GM23338 (cell line): ENCODE data around the gene TRAPPC4. TPM values are rescaled to one million over a fixed set of nuclear protein-coding genes. Genes with fewer than 3 reads are reported as not detected.

Source experiments
- ATAC-seq: fragments of 200-7000 bp; cut with Tn5 transposase; 3 replicates; pipeline ENCODE4 v1.9.1; 2020
- DNase-seq: peaks from one replicate; pipeline ENCODE4 v3.0.0-alpha.2; 2015; ENCODE audit warnings: low spot score
- H2AFZ ChIP-seq: fragments of 200-600 bp; sonication (generic); 2 replicates; pipeline ENCODE4 v1.8.0; 2016; ENCODE audit warnings: antibody characterized with exemption, mild to moderate bottlenecking, moderate library complexity
- H3F3A ChIP-seq: fragments of 200-600 bp; sonication (generic); replicated peaks from 2 replicates; pipeline ENCODE4 v1.8.0; 2017; ENCODE audit warnings: antibody characterized with exemption, mixed run types, low read depth
- H3K27ac ChIP-seq: fragments of 200-600 bp; sonication (generic); 2 replicates; pipeline ENCODE4 v1.6.1; 2016; ENCODE audit warnings: low read depth
- H3K27me3 ChIP-seq: fragments of 200-600 bp; sonication (generic); 2 replicates; pipeline ENCODE4 v1.8.0; 2016; ENCODE audit warnings: mild to moderate bottlenecking, mixed run types, moderate library complexity; ENCODE audit not compliant: insufficient read depth
- H3K36me3 ChIP-seq: fragments of 200-600 bp; sonication (generic); 2 replicates; pipeline ENCODE4 v1.8.0; 2016; ENCODE audit warnings: mild to moderate bottlenecking; ENCODE audit not compliant: insufficient read depth
- H3K4me1 ChIP-seq: fragments of 200-600 bp; sonication (generic); 2 replicates; pipeline ENCODE4 v1.8.0; 2016; ENCODE audit warnings: mild to moderate bottlenecking, moderate library complexity; ENCODE audit not compliant: insufficient read depth
- H3K4me2 ChIP-seq: fragments of 200-600 bp; sonication (generic); 2 replicates; pipeline ENCODE4 v1.7.1; 2017; ENCODE audit warnings: mixed run types
- H3K4me3 ChIP-seq: fragments of 200-600 bp; sonication (generic); 2 replicates; pipeline ENCODE4 v1.6.1; 2016; ENCODE audit warnings: mixed run types
- H3K79me2 ChIP-seq: fragments of 200-600 bp; sonication (generic); replicated peaks from 2 replicates; pipeline ENCODE4 v1.8.0; 2017; ENCODE audit warnings: mild to moderate bottlenecking; ENCODE audit not compliant: insufficient read depth
- H3K9me2 ChIP-seq: fragments of 200-600 bp; sonication (generic); 2 replicates; pipeline ENCODE4 v1.8.0; 2017; ENCODE audit not compliant: insufficient read depth
- H4K20me1 ChIP-seq: fragments of 200-600 bp; sonication (generic); replicated peaks from 2 replicates; pipeline ENCODE4 v1.8.0; 2017; ENCODE audit warnings: mild to moderate bottlenecking; ENCODE audit not compliant: insufficient read depth
- H3K27ac Mint-ChIP-seq: 2 replicates; pipeline ENCODE4 v1.8.0; 2020; ENCODE audit warnings: inconsistent platforms, mild to moderate bottlenecking, moderate library complexity, mixed read lengths
- H3K27me3 Mint-ChIP-seq: 3 replicates; pipeline ENCODE4 v1.8.0; 2022; ENCODE audit warnings: low read depth, mild to moderate bottlenecking, moderate library complexity, mixed read lengths, inconsistent platforms; ENCODE audit not compliant: insufficient read depth, poor library complexity
- H3K36me3 Mint-ChIP-seq: 3 replicates; pipeline ENCODE4 v1.8.0; 2021; ENCODE audit warnings: low read depth, mild to moderate bottlenecking, inconsistent platforms, moderate library complexity, mixed read lengths
- H3K4me1 Mint-ChIP-seq: 3 replicates; pipeline ENCODE4 v1.8.0; 2020; ENCODE audit warnings: mild to moderate bottlenecking, inconsistent platforms, mixed read lengths
- H3K4me3 Mint-ChIP-seq: 3 replicates; pipeline ENCODE4 v1.8.0; 2021; ENCODE audit warnings: moderate library complexity, mild to moderate bottlenecking, inconsistent platforms, mixed read lengths
- H3K9me3 Mint-ChIP-seq: 3 replicates; pipeline ENCODE4 v1.8.0; 2020; ENCODE audit warnings: moderate library complexity, mild to moderate bottlenecking, inconsistent platforms, mixed read lengths
- EZH2 ChIP-seq: fragments of 200-600 bp; sonication (generic); IDR thresholded peaks from one replicate; pipeline ENCODE4 v1.8.0; 2017; ENCODE audit warnings: antibody characterized with exemption, mild to moderate bottlenecking, low read depth; ENCODE audit not compliant: unreplicated experiment
- JUNB ChIP-seq: IDR thresholded peaks from one replicate; pipeline ENCODE4 v1.6.1; 2016; ENCODE audit warnings: antibody characterized with exemption; ENCODE audit not compliant: unreplicated experiment
- NANOG ChIP-seq: IDR thresholded peaks from 2 replicates; pipeline ENCODE4 v1.6.1; 2016; ENCODE audit warnings: antibody characterized with exemption, borderline replicate concordance
- REST ChIP-seq: IDR thresholded peaks from one replicate; pipeline ENCODE4 v1.6.1; 2018; ENCODE audit warnings: antibody characterized with exemption; ENCODE audit not compliant: unreplicated experiment
- STAT1 ChIP-seq: IDR thresholded peaks from one replicate; pipeline ENCODE4 v1.6.1; 2016; ENCODE audit warnings: antibody characterized with exemption; ENCODE audit not compliant: unreplicated experiment
- polyA plus RNA-seq: library from polyadenylated mRNA; unstranded; fragments of >200 nt; fragmentation: Nextera tagmentation; extraction: Ambion mirVana; gene quantifications from 2 replicates; pipeline ENCODE4 v1.2.1, GENCODE V29; 2016
- total RNA-seq: library from RNA; depleted of rRNA; stranded (reverse); fragments of >200 nt; shearing (Covaris generic); gene quantifications from 2 replicates; pipeline ENCODE4 v1.2.3, GENCODE V29; 2014
- TF ChIP-seq, protein P1 (sequence below): fragments of 250-450 bp; sonication (Bioruptor Pico); IDR thresholded peaks from 2 replicates; pipeline ENCODE4 v1.5.0; 2020; ENCODE audit warnings: mild to moderate bottlenecking, moderate library complexity

TRAPPC4 gene
- total and polyA plus RNA-seq, 2 experiments from 2014 or later: 79.9 to 142 TPM

DNA sequence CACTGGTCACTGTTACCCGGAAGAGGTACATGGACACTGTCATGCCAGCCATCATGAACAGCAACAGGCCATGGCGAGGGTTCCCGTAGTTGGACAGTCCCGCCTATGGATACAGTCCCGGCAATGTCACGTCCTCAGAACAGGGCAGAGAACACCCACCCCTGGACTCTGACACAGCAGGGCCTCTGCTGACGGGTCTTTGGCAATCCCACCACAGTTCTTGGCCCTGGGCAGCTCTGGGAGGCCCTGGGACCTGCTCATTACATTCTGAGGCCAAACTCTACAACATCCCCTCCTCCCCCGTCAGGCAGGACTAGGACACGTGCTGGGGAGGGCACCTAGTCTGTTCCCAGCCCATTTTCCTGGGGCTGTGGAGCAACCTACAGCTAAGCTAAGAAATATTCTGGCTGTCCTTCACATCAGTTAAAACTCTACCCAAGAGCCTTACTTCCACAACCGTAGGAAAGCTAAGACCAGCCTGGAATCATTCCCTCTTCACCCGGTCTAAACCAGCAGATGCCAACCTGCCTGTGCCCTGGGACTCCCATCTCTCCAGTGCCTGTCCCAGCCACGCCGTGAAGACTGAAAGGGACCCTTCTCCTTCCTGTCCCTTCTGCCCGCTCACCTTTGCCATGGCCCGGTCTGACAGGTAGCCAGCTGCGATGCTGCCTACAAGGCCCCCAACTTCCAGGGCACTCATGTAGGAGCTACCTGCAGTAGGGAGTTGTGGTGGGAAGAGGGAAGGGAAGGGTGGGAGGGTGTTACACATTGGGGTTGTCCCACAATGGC is 7.6 kb downstream of the TRAPPC4 start:
- peaks cover 30% of the 10 kb centered on the region for H3K36me3 ChIP-seq
- H3K9me2 ChIP-seq: no peaks in the 10 kb centered on the region
- Mint-ChIP-seq H3K4me3 (no peak overlapping the region), H3K4me1 (peaks cover 31% of the 10 kb centered on the region), H3K27ac (no peak overlapping the region), H3K36me3 (peaks cover 67% of the 10 kb centered on the region), H3K9me3 (no peaks in the 10 kb centered on the region; the same call in 2 of the 3 replicates), H3K27me3 (peaks cover 25% of the 10 kb centered on the region)
- no peak overlapping the region for H2AFZ ChIP-seq
- H4K20me1 ChIP-seq: peaks cover 15% of the 10 kb centered on the region
- H3K27ac ChIP-seq: 0 out of 2 replicates have a peak overlapping the region, but pooled peaks have one; percentile 59
- no peak overlapping the region for H3K4me3 ChIP-seq
- peaks cover 17% of the 10 kb centered on the region for H3K79me2 ChIP-seq
- TF ChIP-seq STAT1 (no peak), EZH2 (no peak), REST (no peak), NANOG (no peak), JUNB (no peak)
- H3K4me2 ChIP-seq: no peak overlapping the region
- no peaks in the 10 kb centered on the region for H3K27me3 ChIP-seq
- DNase-seq (no peak), ATAC-seq (no peak)
- peaks cover 14% of the 10 kb centered on the region for H3K4me1 ChIP-seq
- peaks cover 34% of the 10 kb centered on the region for H3F3A ChIP-seq

DNA sequence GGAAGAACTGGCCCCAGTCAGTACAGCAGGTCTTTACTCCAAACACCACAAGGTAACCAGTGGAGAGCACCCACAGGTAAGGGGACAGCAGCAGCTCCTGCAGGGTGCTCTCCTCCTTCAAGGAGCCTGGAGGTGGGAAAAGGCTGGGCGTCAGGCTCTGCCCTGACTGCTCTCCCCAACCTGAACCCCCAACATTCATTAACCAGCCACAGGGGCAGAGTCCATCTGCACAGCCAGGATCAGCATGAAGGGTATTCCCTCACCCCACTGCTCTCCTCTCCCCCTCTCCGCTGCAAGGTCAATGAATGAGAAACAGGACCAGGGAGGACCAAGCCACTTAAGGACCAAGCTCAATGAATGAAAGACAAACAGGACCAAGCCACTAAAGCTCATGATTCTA is 8.4 kb downstream of the TRAPPC4 start:
- peaks cover 59% of the 10 kb centered on the region for H3K36me3 Mint-ChIP-seq
- ATAC-seq (no peak), DNase-seq (no peak)
- Histone ChIP-seq H3K4me1 (peaks cover 14% of the 10 kb centered on the region), H3K9me2 (no peaks in the 10 kb centered on the region), H3K4me3 (no peak overlapping the region), H3K27me3 (no peaks in the 10 kb centered on the region), H2AFZ (no peak overlapping the region), H4K20me1 (peaks cover 15% of the 10 kb centered on the region), H3F3A (peaks cover 39% of the 10 kb centered on the region), H3K79me2 (peaks cover 9% of the 10 kb centered on the region), H3K36me3 (peaks cover 22% of the 10 kb centered on the region), H3K4me2 (no peak overlapping the region), H3K27ac (no peak overlapping the region)
- peaks cover 26% of the 10 kb centered on the region for H3K27me3 Mint-ChIP-seq
- H3K4me3 Mint-ChIP-seq: no peak overlapping the region
- no peaks in the 10 kb centered on the region; the same call in 2 of the 3 replicates for H3K9me3 Mint-ChIP-seq
- H3K4me1 Mint-ChIP-seq: peaks cover 31% of the 10 kb centered on the region
- H3K27ac Mint-ChIP-seq: no peak overlapping the region; the same call in 1 of the 2 replicates
- TF ChIP-seq NANOG (no peak), REST (no peak), JUNB (no peak)
- TF ChIP-seq, protein P1, sequence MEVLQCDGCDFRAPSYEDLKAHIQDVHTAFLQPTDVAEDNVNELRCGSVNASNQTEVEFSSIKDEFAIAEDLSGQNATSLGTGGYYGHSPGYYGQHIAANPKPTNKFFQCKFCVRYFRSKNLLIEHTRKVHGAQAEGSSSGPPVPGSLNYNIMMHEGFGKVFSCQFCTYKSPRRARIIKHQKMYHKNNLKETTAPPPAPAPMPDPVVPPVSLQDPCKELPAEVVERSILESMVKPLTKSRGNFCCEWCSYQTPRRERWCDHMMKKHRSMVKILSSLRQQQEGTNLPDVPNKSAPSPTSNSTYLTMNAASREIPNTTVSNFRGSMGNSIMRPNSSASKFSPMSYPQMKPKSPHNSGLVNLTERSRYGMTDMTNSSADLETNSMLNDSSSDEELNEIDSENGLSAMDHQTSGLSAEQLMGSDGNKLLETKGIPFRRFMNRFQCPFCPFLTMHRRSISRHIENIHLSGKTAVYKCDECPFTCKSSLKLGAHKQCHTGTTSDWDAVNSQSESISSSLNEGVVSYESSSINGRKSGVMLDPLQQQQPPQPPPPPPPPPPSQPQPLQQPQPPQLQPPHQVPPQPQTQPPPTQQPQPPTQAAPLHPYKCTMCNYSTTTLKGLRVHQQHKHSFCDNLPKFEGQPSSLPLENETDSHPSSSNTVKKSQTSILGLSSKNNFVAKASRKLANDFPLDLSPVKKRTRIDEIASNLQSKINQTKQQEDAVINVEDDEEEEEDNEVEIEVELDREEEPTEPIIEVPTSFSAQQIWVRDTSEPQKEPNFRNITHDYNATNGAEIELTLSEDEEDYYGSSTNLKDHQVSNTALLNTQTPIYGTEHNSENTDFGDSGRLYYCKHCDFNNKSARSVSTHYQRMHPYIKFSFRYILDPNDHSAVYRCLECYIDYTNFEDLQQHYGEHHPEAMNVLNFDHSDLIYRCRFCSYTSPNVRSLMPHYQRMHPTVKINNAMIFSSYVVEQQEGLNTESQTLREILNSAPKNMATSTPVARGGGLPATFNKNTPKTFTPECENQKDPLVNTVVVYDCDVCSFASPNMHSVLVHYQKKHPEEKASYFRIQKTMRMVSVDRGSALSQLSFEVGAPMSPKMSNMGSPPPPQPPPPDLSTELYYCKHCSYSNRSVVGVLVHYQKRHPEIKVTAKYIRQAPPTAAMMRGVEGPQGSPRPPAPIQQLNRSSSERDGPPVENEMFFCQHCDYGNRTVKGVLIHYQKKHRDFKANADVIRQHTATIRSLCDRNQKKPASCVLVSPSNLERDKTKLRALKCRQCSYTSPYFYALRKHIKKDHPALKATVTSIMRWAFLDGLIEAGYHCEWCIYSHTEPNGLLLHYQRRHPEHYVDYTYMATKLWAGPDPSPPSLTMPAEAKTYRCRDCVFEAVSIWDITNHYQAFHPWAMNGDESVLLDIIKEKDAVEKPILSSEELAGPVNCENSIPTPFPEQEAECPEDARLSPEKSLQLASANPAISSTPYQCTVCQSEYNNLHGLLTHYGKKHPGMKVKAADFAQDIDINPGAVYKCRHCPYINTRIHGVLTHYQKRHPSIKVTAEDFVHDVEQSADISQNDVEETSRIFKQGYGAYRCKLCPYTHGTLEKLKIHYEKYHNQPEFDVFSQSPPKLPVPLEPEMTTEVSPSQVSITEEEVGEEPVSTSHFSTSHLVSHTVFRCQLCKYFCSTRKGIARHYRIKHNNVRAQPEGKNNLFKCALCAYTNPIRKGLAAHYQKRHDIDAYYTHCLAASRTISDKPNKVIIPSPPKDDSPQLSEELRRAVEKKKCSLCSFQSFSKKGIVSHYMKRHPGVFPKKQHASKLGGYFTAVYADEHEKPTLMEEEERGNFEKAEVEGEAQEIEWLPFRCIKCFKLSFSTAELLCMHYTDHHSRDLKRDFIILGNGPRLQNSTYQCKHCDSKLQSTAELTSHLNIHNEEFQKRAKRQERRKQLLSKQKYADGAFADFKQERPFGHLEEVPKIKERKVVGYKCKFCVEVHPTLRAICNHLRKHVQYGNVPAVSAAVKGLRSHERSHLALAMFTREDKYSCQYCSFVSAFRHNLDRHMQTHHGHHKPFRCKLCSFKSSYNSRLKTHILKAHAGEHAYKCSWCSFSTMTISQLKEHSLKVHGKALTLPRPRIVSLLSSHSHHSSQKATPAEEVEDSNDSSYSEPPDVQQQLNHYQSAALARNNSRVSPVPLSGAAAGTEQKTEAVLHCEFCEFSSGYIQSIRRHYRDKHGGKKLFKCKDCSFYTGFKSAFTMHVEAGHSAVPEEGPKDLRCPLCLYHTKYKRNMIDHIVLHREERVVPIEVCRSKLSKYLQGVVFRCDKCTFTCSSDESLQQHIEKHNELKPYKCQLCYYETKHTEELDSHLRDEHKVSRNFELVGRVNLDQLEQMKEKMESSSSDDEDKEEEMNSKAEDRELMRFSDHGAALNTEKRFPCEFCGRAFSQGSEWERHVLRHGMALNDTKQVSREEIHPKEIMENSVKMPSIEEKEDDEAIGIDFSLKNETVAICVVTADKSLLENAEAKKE (CRISPR knock-in tag): no peak
